ENCODE data around the gene TERB2.
"Not testable (repeated sequence)": the region's sequence is repeated elsewhere in the genome, so short reads cannot be mapped to it uniquely, and the experiment has no call there.

The TERB2 gene

GRCh38 chr15:44971036-44971435, 14.5 kb downstream of the TERB2 start:
- no peak for TF ChIP-seq CTCF (conservative IDR thresholded peaks at IDR 0.05)
- no peak overlapping the region for H3K27ac ChIP-seq

DNA sequence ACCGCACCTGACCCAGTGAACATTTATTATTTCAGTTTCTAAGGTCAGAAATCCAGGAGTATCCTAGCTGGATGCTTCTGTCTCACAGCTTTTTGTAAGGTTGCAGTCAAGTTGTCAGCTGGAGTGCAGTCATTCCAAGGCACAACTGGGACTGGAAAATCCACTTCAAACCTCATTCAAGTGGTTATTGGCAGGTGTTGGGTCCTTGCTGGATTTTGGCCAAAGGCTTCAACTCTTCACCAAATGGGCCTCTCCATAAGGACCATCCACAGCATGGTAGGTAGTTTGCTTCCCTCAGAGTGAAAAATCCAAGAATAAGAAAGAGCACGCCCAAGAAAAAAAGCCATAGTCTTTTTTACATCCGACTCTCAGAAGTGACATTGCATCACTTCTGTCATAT, 19.7 kb downstream of the TERB2 start:
- not testable (repeated sequence) for H3K27ac ChIP-seq

GRCh38 chr15:44977781-44978180, 21.3 kb downstream of the TERB2 start:
- H3K27ac ChIP-seq: not testable (repeated sequence)

DNA sequence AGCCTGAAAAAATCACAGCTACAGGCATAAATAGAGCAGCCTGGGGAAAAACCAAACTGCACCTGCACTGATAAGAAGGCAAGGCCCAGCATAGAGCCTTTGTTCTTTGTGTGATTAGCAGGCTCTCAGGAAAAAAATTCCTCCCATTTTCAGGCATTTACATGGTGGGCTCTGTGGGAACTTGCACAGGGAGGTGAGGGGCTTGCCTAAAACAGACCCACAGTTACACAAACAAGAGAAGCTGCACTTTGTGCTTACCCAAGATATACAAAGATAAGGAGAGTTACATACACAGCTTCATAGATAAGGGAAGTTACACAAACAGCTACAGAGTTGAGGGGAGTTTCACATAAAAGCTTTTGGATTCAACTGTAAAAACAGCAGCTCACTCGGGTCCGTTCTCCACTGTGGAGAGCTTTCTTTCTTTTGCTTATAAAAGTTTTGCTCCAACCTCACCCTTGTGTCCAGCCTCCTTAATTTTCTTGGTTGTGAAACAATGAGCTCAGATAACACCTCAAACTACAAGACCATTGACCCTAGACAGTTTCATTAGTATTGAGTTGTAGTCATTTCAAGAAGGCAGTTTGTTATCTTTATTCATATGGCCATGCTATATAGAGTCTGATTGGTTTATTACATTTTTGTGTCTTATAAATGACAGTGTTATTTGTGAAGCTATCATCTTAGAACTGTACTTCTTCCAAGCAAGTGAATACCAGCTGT, 23.3 kb downstream of the TERB2 start:
- not testable (repeated sequence) for H3K27ac ChIP-seq

DNA sequence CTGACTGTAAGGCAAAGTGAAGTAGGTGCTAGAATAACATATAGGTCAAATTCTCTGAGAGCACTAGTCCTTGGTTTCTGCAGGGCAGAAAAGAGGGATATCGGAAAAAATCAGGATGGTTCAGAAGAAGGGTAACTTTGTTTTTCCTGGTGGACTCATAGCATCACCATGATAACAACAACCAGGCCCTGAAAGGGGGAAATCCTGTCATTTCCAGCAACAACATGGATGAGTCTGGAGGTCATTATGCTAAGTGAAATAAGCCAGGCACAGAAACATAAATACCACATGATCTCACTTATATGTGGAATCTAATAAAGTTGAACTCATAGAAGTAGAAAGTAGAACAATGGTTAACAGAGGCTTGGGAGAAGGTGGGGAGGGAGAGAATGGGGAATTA, 27.7 kb downstream of the TERB2 start:
- H3K27ac ChIP-seq: not testable (repeated sequence)

GRCh38 chr15:44986346-44987055, 30.0 kb downstream of the TERB2 start:
- not testable (repeated sequence) for H3K27ac ChIP-seq

GRCh38 chr15:44987711-44988110, 31.2 kb downstream of the TERB2 start:
- H3K27ac ChIP-seq: peak overlapping the region; percentile 27; the same call in 1 of the 2 replicates

- peak overlapping the region; percentile 53; the same call in 1 of the 2 replicates for H3K27ac ChIP-seq
Observed at GRCh38 chr15:44988184-44988869, 31.8 kb downstream of the TERB2 start.

GRCh38 chr15:44988870-44989219, 32.4 kb downstream of the TERB2 start:
- peak overlapping the region; percentile 53; the same call in 1 of the 2 replicates for H3K27ac ChIP-seq

GRCh38 chr15:44997632-44998031, 41.1 kb downstream of the TERB2 start:
- not testable (repeated sequence) for H3K27ac ChIP-seq

- H3K27ac ChIP-seq: no peak overlapping the region
- no peak for TF ChIP-seq CTCF (conservative IDR thresholded peaks at IDR 0.05)
Observed at GRCh38 chr15:44999105-44999504, 42.6 kb downstream of the TERB2 start.

- H3K27ac ChIP-seq: not testable (repeated sequence)
Observed at GRCh38 chr15:45001180-45001579, 44.7 kb downstream of the TERB2 start.

DNA sequence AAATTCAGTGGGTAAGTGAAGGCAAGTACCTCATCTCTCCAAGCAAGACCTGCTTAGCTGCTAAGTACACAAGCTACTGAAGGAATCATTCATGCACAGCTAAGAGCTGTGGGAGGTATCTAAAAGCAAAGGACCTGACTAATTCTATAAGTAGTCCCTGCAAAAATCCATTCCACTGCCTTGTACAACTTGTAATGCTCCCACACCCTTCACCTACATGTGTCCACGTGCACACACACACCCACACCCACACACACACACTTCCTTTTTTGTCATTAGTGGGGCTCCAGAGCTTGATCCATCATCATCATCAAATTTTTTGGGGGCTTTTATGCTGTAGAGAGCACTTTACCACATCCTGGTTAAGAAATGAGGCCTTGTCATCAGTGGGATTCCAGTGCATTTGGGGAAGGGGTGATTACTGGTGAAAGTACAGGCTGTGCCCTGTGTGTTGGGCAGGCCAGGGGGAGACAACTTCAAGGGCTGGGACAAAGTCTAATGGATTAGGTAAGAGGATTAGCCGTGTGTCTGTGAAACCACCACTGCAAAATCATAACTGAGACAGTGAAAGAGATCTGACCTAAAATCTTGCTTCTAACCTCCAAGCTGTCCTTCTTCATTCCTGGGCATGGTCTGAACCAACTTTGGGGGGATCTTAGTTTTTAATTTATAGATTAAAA, 47.4 kb downstream of the TERB2 start:
- H3K27ac ChIP-seq: not testable (repeated sequence)

- not testable (repeated sequence) for H3K27ac ChIP-seq
Observed at GRCh38 chr15:45004590-45005175, 48.2 kb downstream of the TERB2 start.
